Measurements from ENCODE around the gene POM121L12. TPM values are rescaled to one million over a fixed set of nuclear protein-coding genes. Genes with fewer than 3 reads are reported as not detected.

Gene POM121L12
- not detected in 2 replicates for total RNA-seq

DNA sequence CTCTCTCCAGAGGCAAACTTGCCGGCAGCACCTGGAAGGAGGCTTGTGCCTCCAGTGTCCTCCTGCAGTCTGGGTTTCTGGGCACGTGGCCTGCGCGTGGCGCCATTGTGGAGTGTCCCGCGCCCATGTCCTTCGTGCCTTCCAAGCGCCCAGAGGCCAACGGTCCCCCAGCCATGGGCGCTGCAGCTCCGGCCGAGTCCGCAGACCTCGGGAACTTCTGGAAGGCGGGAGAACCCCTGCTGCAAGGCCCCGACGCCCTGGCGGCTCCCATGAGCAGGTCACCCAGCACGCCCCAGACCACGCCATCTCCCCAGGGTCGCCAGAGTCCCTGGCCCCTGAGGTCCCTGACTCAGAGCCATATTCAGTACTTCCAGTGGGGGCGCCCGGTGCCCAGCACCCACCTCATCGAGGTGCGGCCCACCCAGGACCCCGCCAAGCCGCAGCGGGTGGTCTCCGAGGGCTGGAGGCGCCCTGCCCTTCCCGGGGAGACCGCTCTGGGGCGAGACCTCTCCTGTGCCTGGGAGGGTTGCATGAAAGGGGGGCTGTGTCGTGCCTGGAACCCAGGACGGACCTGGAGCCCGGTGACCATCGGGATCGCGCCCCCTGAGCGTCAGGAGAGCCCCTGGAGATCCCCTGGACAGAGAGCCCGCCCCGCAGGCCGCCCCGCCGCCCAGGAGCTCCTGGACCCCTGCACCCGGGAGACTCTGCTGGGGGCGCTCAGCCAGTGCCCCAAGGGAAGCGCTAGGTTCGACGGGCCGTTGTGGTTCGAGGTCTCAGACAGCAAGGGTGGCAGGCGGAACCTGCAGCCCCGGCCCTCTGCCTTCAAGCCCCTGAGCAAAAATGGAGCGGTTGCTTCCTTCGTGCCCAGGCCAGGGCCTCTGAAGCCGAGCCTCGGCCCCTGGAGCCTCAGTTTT is at the start of gene POM121L12:
TSS of gene POM121L12 (plus strand) at position 135 of the 914 bp plus-strand sequence. CDS start at position 174, 39 bp downstream.
- no peak within 1 kb of the TSS for H3K4me3 ChIP-seq (ENCODE audit: low read depth, low read length)
- no peaks in the 10 kb centered on the region for H3K27me3 ChIP-seq (ENCODE audit: control insufficient read depth, insufficient read depth, low read length)
- TF ChIP-seq CTCF (IDR thresholded peaks at IDR 0.05; ENCODE audit: insufficient read depth, low read length, poor library complexity, severe bottlenecking): no peak
- no peaks in the 10 kb centered on the region for H3K36me3 ChIP-seq (ENCODE audit: control insufficient read depth, insufficient read depth, low read length)
- DNase-seq (ENCODE audit: low read depth): no peak

DNA sequence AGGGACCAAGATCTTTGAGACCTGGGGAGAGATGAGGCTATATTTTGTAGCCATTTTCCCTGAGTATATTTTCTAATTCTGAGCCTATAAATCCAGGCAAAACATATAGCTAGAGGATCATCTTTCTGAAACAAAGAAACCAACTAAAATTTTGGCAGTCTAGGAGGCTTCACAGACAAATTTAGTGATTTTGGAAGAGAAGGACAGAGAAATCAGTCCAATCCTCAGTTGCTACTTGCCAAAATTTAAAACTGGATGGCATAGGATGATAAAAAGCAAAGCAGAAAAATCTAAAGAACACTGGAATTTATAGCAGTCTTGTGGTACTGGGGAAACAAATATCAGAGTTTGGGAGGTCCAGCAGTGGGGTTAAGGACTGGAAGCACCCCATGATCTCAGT is 43.4 kb upstream of the POM121L12 start:
- no peak for TF ChIP-seq CTCF (IDR thresholded peaks at IDR 0.05; ENCODE audit: insufficient read depth, low read length, poor library complexity, severe bottlenecking)
- Histone ChIP-seq H3K27me3 (ENCODE audit: control insufficient read depth, insufficient read depth, low read length) (no peaks in the 10 kb centered on the region), H3K4me3 (ENCODE audit: low read depth, low read length) (no peak overlapping the region), H3K36me3 (ENCODE audit: control insufficient read depth, insufficient read depth, low read length) (no peaks in the 10 kb centered on the region)
- DNase-seq (ENCODE audit: low read depth): no peak

GRCh38 chr7:52992479-52993162 is 42.8 kb upstream of the POM121L12 start:
- DNase-seq (ENCODE audit: low read depth): no peak
- H3K4me3 ChIP-seq (ENCODE audit: low read depth, low read length): no peak overlapping the region
- H3K27me3 ChIP-seq (ENCODE audit: control insufficient read depth, insufficient read depth, low read length): no peaks in the 10 kb centered on the region
- H3K36me3 ChIP-seq (ENCODE audit: control insufficient read depth, insufficient read depth, low read length): no peaks in the 10 kb centered on the region
- no peak for TF ChIP-seq CTCF (IDR thresholded peaks at IDR 0.05; ENCODE audit: insufficient read depth, low read length, poor library complexity, severe bottlenecking)

DNA sequence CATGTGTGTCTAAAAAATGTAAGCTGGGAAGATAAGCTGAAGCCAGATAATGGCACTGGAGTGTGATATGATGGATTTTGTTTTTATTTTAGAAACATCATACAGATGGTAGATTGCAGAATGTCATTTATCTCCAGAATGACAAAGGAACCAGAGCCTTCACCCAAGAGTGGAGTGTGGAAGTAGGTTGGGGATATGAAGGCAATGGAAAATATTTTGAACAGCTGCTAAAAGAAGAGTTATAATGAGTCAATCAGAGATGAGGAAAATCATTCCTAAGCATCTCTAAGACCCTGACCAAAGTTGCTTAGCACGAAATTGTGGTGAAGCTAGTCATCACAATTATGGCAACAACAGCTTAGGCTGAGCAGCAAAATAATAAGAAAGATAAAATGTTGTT is 39.8 kb upstream of the POM121L12 start:
- H3K27me3 ChIP-seq (ENCODE audit: control insufficient read depth, insufficient read depth, low read length): no peaks in the 10 kb centered on the region
- H3K36me3 ChIP-seq (ENCODE audit: control insufficient read depth, insufficient read depth, low read length): no peaks in the 10 kb centered on the region
- no peak overlapping the region for H3K4me3 ChIP-seq (ENCODE audit: low read depth, low read length)
- no peak for TF ChIP-seq CTCF (IDR thresholded peaks at IDR 0.05; ENCODE audit: insufficient read depth, low read length, poor library complexity, severe bottlenecking)
- DNase-seq (ENCODE audit: low read depth): no peak

GRCh38 chr7:53001221-53001620 is 34.2 kb upstream of the POM121L12 start:
- Histone ChIP-seq H3K4me3 (ENCODE audit: low read depth, low read length) (no peak overlapping the region), H3K27me3 (ENCODE audit: control insufficient read depth, insufficient read depth, low read length) (no peaks in the 10 kb centered on the region), H3K36me3 (ENCODE audit: control insufficient read depth, insufficient read depth, low read length) (no peaks in the 10 kb centered on the region)
- TF ChIP-seq CTCF (IDR thresholded peaks at IDR 0.05; ENCODE audit: insufficient read depth, low read length, poor library complexity, severe bottlenecking): no peak
- DNase-seq (ENCODE audit: low read depth): no peak
